Tibial artery (tissue), 4 donors: Measurements from ENCODE around the gene TNFRSF1A.

Experiments
- DNase-seq, 2 donors: peaks; one replicate each; pipeline ENCODE4 v3.0.0-alpha.2; 2019
- H3K27ac ChIP-seq, 2 donors: fragments of 200-600 bp; sonication (generic) in 1 of 2; 1 replicate in 1 of 2; 2 replicates in 1 of 2; pipeline ENCODE4 v1.5.1; 2018 to 2019; ENCODE audit warnings: mild to moderate bottlenecking in 1 of 2
- H3K27me3 ChIP-seq, 2 donors: fragments of 200-600 bp; sonication (generic) in 1 of 2; one replicate each; pipeline versions ENCODE4 v1.5.1 to v1.6.0; 2016 to 2019
- H3K36me3 ChIP-seq, 3 donors: fragments of 200-600 bp; sonication (generic) in 2 of 3; one replicate each; pipeline ENCODE4 v1.5.1; 2016 to 2019; ENCODE audit warnings: mild to moderate bottlenecking in 2 of 3
- H3K4me1 ChIP-seq, 4 donors: fragments of 200-600 bp; sonication (generic) in 2 of 4; 1 replicate in 3 of 4; 2 replicates in 1 of 4; pipeline ENCODE4 v1.5.1; 2016 to 2019
- H3K4me3 ChIP-seq, 2 donors: fragments of 200-600 bp; sonication (generic) in 1 of 2; 1 replicate in 1 of 2; 2 replicates in 1 of 2; pipeline ENCODE4 v1.5.1; 2018 to 2019; ENCODE audit warnings: mild to moderate bottlenecking in 2 of 2
- H3K9me3 ChIP-seq, 3 donors: fragments of 200-600 bp; sonication (generic) in 1 of 3; one replicate each; pipeline ENCODE4 v1.5.1; 2016 to 2019
- intact Hi-C: fragments of 100-400 bp; cut with DNase I; formaldehyde crosslinking; loops from one replicate; pipeline ENCODE4 v1.15.0; 2023; ENCODE audit warnings: low total_unique reads
- TF ChIP-seq, protein P1 (sequence below), 2 experiments: fragments of 200-600 bp in 1 of 2; fragments of 450-650 bp in 1 of 2; IDR thresholded peaks; one replicate each; pipeline ENCODE4 v1.5.1; 2017 to 2019; ENCODE audit warnings: antibody characterized with exemption in 2 of 2, mild to moderate bottlenecking in 1 of 2, moderate library complexity in 1 of 2

TNFRSF1A gene

DNA sequence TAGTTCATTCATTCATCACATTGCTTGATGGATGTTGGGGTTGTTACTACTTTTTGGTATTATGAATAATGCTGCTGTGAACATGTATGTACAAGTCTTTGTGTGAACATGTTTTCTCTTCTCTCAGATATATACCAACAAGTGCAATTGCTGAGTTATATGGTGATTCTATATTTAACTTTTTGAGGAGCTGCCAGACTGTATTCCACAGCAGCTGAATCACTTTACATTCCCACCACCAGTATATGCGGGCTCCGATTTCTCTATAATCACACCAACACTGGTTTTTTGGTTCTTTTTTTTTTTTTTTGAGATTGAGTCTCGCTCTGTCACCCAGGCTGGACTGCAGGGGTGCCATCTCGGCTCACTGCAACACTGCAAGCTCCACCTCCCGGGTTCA, 53.6 kb downstream of the TNFRSF1A start:
- no peak overlapping the region for H3K4me3 ChIP-seq
- no peaks in the 10 kb centered on the region for H3K36me3 ChIP-seq
- no peaks in the 10 kb centered on the region for H3K27me3 ChIP-seq
- H3K9me3 ChIP-seq, result no peaks in the 10 kb centered on the region
- TF ChIP-seq, protein P1, sequence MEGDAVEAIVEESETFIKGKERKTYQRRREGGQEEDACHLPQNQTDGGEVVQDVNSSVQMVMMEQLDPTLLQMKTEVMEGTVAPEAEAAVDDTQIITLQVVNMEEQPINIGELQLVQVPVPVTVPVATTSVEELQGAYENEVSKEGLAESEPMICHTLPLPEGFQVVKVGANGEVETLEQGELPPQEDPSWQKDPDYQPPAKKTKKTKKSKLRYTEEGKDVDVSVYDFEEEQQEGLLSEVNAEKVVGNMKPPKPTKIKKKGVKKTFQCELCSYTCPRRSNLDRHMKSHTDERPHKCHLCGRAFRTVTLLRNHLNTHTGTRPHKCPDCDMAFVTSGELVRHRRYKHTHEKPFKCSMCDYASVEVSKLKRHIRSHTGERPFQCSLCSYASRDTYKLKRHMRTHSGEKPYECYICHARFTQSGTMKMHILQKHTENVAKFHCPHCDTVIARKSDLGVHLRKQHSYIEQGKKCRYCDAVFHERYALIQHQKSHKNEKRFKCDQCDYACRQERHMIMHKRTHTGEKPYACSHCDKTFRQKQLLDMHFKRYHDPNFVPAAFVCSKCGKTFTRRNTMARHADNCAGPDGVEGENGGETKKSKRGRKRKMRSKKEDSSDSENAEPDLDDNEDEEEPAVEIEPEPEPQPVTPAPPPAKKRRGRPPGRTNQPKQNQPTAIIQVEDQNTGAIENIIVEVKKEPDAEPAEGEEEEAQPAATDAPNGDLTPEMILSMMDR (IDR thresholded peaks at IDR 0.05), result no peak
- H3K27ac ChIP-seq, result no peak overlapping the region
- intact Hi-C loops, result no loop called here
- peaks cover 0 to 15% (median 3%) of the 10 kb centered on the region in 4 donors for H3K4me1 ChIP-seq
- DNase-seq, result no peak

DNA sequence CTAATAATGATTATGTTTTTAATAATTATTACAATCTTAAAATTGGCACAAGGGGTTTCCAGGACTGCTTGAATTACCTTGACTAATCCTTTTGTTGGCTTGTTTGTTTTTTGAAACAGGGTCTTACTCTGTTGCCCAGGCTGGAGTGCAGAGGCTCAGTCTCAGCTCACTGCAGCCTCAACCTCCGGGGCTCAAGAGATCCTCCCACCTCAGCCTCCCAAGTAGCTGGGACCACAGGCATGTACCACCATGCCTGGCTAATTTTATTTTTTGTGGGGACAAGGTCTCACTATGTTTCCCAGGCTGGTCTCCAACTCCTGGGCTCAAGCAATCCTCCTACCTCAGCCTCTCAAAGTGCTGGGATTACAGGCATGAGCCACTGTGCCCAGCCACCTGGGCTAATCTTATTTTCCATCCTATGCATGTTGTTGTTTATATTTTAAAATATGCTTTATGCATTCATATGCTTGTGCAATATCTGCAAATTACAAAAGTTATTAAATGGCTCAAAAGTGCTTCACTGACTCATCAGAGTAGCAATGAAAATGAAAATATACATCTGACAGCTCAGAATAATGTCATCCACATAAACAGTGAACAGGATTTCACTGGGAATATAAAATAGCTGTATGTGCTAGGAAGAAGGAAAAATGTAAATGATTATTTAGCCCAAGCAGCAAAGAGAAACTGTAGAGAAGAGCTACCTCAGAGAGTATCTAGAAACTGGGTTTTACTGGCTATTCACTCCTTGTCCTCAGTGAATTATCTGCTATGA, 56.2 kb downstream of the TNFRSF1A start:
- no peaks in the 10 kb centered on the region for H3K9me3 ChIP-seq
- no peak overlapping the region for H3K27ac ChIP-seq
- H3K27me3 ChIP-seq, result no peaks in the 10 kb centered on the region
- DNase-seq, result no peak
- peaks cover 0 to 10% (median 2%) of the 10 kb centered on the region in 4 donors for H3K4me1 ChIP-seq
- H3K36me3 ChIP-seq, result no peaks in the 10 kb centered on the region
- intact Hi-C loops, result loop anchor here (2.0 kb wide), 1 partner anchor 223 kb away; no protein-coding TSS in a partner anchor
- H3K4me3 ChIP-seq, result no peak overlapping the region
- TF ChIP-seq, protein P1 (IDR thresholded peaks at IDR 0.05), result no peak

DNA sequence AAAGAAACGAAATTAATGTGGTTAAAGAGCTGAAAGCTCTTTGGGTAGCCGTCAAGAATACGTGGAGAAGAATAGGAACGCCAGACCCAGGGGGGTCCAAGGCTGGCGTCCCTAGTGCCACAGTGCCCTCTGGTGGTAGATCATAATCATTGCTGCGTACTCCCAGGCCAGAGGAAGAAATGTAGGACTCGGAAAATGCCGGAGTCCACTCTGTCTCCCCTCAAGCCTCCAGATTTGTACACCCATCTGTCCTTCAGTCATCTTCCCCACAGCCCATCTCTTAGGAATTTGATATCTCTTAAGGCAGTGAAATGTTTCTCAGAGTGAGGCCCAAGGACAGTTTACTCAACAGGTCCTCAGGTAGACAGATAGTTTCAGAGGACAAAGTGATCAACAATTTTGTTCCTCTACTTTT, 56.8 kb downstream of the TNFRSF1A start:
- peak in 1 of 2 donors; percentile 45 for DNase-seq
- H3K27me3 ChIP-seq, result no peaks in the 10 kb centered on the region
- H3K4me1 ChIP-seq, result peaks cover 0 to 16% (median 9%) of the 10 kb centered on the region in 4 donors
- H3K27ac ChIP-seq, result no peak overlapping the region
- TF ChIP-seq, protein P1 (IDR thresholded peaks at IDR 0.05), result peak; percentile 93 to 94
- intact Hi-C loops, result loop anchor here (2.0 kb wide), 1 partner anchor 222 kb away; no protein-coding TSS in a partner anchor
- H3K36me3 ChIP-seq, result no peaks in the 10 kb centered on the region
- H3K9me3 ChIP-seq, result no peaks in the 10 kb centered on the region
- H3K4me3 ChIP-seq, result no peak overlapping the region

DNA sequence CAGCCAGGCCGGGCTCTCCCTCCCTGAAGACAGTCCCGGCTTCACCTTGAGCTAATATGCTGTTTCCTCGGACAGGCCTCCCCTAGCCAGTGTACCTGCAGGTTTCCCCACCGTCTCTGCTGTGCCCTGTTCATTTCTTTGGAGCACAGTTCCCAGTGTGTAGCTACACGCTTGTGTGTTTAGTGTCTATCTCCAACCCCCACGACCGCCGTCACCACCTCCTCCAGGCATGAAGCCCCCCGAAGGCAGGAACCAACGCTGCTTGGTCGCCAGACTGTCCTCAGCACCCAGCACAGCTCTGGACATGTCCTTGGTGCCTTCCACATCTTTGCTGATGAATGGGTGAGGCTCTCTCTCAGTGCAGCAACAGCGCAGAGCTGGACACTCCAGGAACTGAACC, 57.6 kb downstream of the TNFRSF1A start:
- Histone ChIP-seq H3K27ac (no peak overlapping the region), H3K4me3 (no peak overlapping the region), H3K9me3 (no peaks in the 10 kb centered on the region), H3K36me3 (no peaks in the 10 kb centered on the region), H3K27me3 (no peaks in the 10 kb centered on the region), H3K4me1 (peaks cover 0 to 24% (median 17%) of the 10 kb centered on the region in 4 donors)
- DNase-seq, result no peak
- intact Hi-C loops, result loop anchor here (2.0 to 5.0 kb wide), 2 partner anchors 221 to 297 kb away; no protein-coding TSS in a partner anchor
- TF ChIP-seq, protein P1 (IDR thresholded peaks at IDR 0.05), result no peak

DNA sequence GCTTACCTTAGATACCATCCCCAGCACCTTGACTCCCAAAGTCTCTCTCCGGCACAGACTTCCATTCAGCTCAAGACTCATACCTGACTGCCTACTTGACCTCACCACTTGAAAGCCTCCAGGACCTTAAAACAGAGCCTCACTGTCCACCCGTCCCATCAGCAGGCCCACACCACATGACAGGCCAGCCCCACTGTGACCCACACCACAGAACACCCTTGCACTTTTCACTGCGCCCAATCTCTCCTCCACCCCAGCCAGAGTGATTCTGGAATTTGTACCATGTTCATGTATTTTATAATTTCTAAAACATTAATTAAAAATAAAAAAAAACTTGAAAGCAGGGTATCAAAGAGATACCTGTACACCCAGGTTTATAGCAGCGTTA, 59.4 kb downstream of the TNFRSF1A start:
- Histone ChIP-seq H3K4me1 (peaks cover 0 to 31% (median 27%) of the 10 kb centered on the region in 4 donors), H3K4me3 (no peak overlapping the region), H3K9me3 (no peaks in the 10 kb centered on the region), H3K27ac (no peak overlapping the region), H3K36me3 (no peaks in the 10 kb centered on the region), H3K27me3 (no peaks in the 10 kb centered on the region)
- TF ChIP-seq, protein P1 (IDR thresholded peaks at IDR 0.05), result no peak
- DNase-seq, result peak in 1 of 2 donors; percentile 53
- intact Hi-C loops, result loop anchor here (5.0 kb wide), 1 partner anchor 295 kb away; no protein-coding TSS in a partner anchor
